ENCODE data around the gene CDH23.

DNA sequence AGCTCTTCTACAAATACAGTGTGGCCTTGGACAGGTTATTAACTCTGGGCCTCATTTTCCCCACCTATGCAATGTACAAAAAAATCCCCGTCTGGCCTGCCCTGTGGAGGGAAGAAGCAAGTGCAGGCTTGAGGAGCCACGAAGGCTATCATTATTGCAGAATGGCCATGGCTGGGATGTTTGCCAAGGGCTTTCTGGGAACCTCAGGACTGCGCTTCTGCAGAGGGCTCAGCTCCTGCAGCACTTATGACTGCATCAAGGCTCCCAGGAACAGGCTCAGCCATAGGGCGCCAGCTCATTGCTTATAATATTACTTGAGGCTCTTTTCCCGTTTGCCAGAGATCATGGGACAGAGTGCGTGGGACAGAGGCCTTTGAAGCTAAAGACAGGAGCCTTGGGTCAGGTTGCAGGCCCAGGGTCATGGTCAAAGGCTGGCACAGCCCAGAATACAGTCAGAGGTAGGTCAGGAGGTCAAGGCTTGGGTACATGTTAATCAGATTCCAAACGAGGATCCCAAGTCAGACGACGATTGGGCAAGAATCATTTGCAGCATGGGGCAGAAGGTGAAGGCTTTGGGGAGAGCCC is 343.4 kb downstream of the CDH23 start:
- TF ChIP-seq EZH2 (IDR thresholded peaks at IDR 0.05; ENCODE audit: insufficient read depth, poor library complexity, severe bottlenecking) = no peak
- TF ChIP-seq EZH2phosphoT487 (IDR thresholded peaks at IDR 0.05; ENCODE audit: insufficient read depth, low read depth) = no peak

All from GM23248 (cell line).